Gastroesophageal sphincter (tissue), 3 donors: ENCODE results near the gene ZNF778.

ENCODE experiments used
- CTCF ChIP-seq, 4 experiments: fragments of 200-600 bp in 2 of 4; fragments of 450-650 bp in 2 of 4; sonication (generic) in 1 of 4; IDR thresholded peaks; one replicate each; pipeline ENCODE4 v1.5.1; 2017 to 2019; ENCODE audit warnings: antibody characterized with exemption in 4 of 4, mild to moderate bottlenecking in 2 of 4, moderate library complexity in 2 of 4
- EP300 ChIP-seq: sonication (generic); formaldehyde crosslinking; IDR thresholded peaks from one replicate; pipeline ENCODE4 v1.6.1; 2017; ENCODE audit warnings: antibody characterized with exemption, mild to moderate bottlenecking
- POLR2A ChIP-seq, 2 donors: fragments of 450-650 bp; IDR thresholded peaks; one replicate each; pipeline ENCODE4 v1.6.1; 2017; ENCODE audit warnings: antibody characterized with exemption in 2 of 2, mild to moderate bottlenecking in 2 of 2, moderate library complexity in 1 of 2
- POLR2AphosphoS5 ChIP-seq: sonication (generic); formaldehyde crosslinking; IDR thresholded peaks from one replicate; pipeline ENCODE4 v1.6.1; 2017; ENCODE audit warnings: antibody characterized with exemption

- TF ChIP-seq CTCF (IDR thresholded peaks at IDR 0.05) (no peak), EP300 (no peak), POLR2A (IDR thresholded peaks at IDR 0.05) (no peak), POLR2AphosphoS5 (no peak)
Observed at GRCh38 chr16:89257281-89257731, 39.8 kb downstream of the ZNF778 start.
